Type B pancreatic cell (in vitro differentiated cells): ENCODE data around the gene CREG2. TPM values are rescaled to one million over a fixed set of nuclear protein-coding genes. Genes with fewer than 3 reads are reported as not detected.

ENCODE experiments used
- DNase-seq: peaks from one replicate; pipeline ENCODE4 v3.0.0; 2021; ENCODE audit warnings: mixed read lengths; ENCODE audit not compliant: unreplicated experiment; ENCODE audit errors: extremely low spot score
- H3K27ac Mint-ChIP-seq: 2 replicates; pipeline ENCODE4 v1.8.0; 2021; ENCODE audit warnings: mild to moderate bottlenecking, mixed read lengths
- H3K27me3 Mint-ChIP-seq: 2 replicates; pipeline ENCODE4 v1.8.0; 2021; ENCODE audit warnings: mixed read lengths
- H3K36me3 Mint-ChIP-seq: 2 replicates; pipeline ENCODE4 v1.8.0; 2021; ENCODE audit warnings: mixed read lengths
- H3K4me1 Mint-ChIP-seq: one replicate; pipeline ENCODE4 v1.8.0; 2021; ENCODE audit warnings: mixed read lengths; ENCODE audit not compliant: unreplicated experiment
- H3K4me3 Mint-ChIP-seq: 2 replicates; pipeline ENCODE4 v1.8.0; 2021; ENCODE audit warnings: mild to moderate bottlenecking, mixed read lengths
- H3K9me3 Mint-ChIP-seq: 2 replicates; pipeline ENCODE4 v1.8.0; 2021; ENCODE audit warnings: mixed read lengths
- CTCF ChIP-seq: fragments of 200-600 bp; sonication (generic); conservative IDR thresholded peaks from 2 replicates; pipeline ENCODE4 v1.5.0; 2021; ENCODE audit warnings: antibody characterized with exemption, mild to moderate bottlenecking
- total RNA-seq: library from RNA; stranded (reverse); gene quantifications from 2 replicates; pipeline ENCODE4 v1.2.1, GENCODE V29; 2021; ENCODE audit warnings: low replicate concordance

The CREG2 gene
- total RNA-seq, 1 donor from 2014 or later: 1.9 TPM

GRCh38 chr2:101409699-101410098 lies 22.4 kb upstream of the CREG2 start:
- H3K27me3 Mint-ChIP-seq: peaks cover 62% of the 10 kb centered on the region
- no peaks in the 10 kb centered on the region for H3K36me3 Mint-ChIP-seq
- H3K9me3 Mint-ChIP-seq: peaks cover 2% of the 10 kb centered on the region
- peak overlapping the region; percentile 85 for H3K27ac Mint-ChIP-seq
- no peak for DNase-seq
- no peak for TF ChIP-seq CTCF
- no peak overlapping the region for H3K4me3 Mint-ChIP-seq
- peaks cover 7% of the 10 kb centered on the region for H3K4me1 Mint-ChIP-seq

- Mint-ChIP-seq H3K36me3 (no peaks in the 10 kb centered on the region), H3K4me3 (no peak overlapping the region), H3K27ac (no peak overlapping the region), H3K9me3 (no peaks in the 10 kb centered on the region), H3K27me3 (peaks cover 64% of the 10 kb centered on the region), H3K4me1 (peaks cover 7% of the 10 kb centered on the region)
- no peak for DNase-seq
- TF ChIP-seq CTCF: no peak
Measured at GRCh38 chr2:101408925-101409324, 21.6 kb upstream of the CREG2 start.

GRCh38 chr2:101405351-101405899 lies 18.1 kb upstream of the CREG2 start:
- no peaks in the 10 kb centered on the region for H3K9me3 Mint-ChIP-seq
- no peak for TF ChIP-seq CTCF

GRCh38 chr2:101403745-101404144 lies 16.4 kb upstream of the CREG2 start:
- Mint-ChIP-seq H3K4me3 (no peak overlapping the region), H3K9me3 (no peaks in the 10 kb centered on the region), H3K36me3 (no peaks in the 10 kb centered on the region), H3K27ac (peak overlapping the region; percentile 15), H3K4me1 (no peaks in the 10 kb centered on the region), H3K27me3 (peaks cover 70% of the 10 kb centered on the region)
- TF ChIP-seq CTCF: no peak
- DNase-seq: no peak

More at GRCh38 chr2:101405351-101405899, 18.1 kb upstream of the CREG2 start:
- no peaks in the 10 kb centered on the region for H3K36me3 Mint-ChIP-seq
- H3K4me1 Mint-ChIP-seq: no peaks in the 10 kb centered on the region
- H3K27ac Mint-ChIP-seq: no peak overlapping the region
- no peak for DNase-seq
- H3K4me3 Mint-ChIP-seq: no peak overlapping the region
- peaks cover 65% of the 10 kb centered on the region for H3K27me3 Mint-ChIP-seq

- DNase-seq: no peak
- no peak for TF ChIP-seq CTCF
- no peaks in the 10 kb centered on the region for H3K4me1 Mint-ChIP-seq
- H3K36me3 Mint-ChIP-seq: no peaks in the 10 kb centered on the region
- no peaks in the 10 kb centered on the region for H3K9me3 Mint-ChIP-seq
- peaks cover 74% of the 10 kb centered on the region for H3K27me3 Mint-ChIP-seq
- no peak overlapping the region for H3K27ac Mint-ChIP-seq
- H3K4me3 Mint-ChIP-seq: no peak overlapping the region
Measured at GRCh38 chr2:101402630-101403029, 15.3 kb upstream of the CREG2 start.

GRCh38 chr2:101401906-101402305 lies 14.6 kb upstream of the CREG2 start:
- Mint-ChIP-seq H3K27ac (no peak overlapping the region), H3K4me3 (no peak overlapping the region), H3K27me3 (peaks cover 77% of the 10 kb centered on the region), H3K9me3 (no peaks in the 10 kb centered on the region), H3K36me3 (no peaks in the 10 kb centered on the region), H3K4me1 (no peaks in the 10 kb centered on the region)
- DNase-seq: no peak
- peak; percentile 51 for TF ChIP-seq CTCF
